Superior temporal gyrus (tissue), 1 donor: ENCODE measurements around the gene SLC37A2.
"Not testable (repeated sequence)": the region's sequence is repeated elsewhere in the genome, so short reads cannot be mapped to it uniquely, and the experiment has no call there.

ENCODE experiments used
- DNase-seq: peaks from one replicate; pipeline ENCODE4 v3.0.0-alpha.2; 2016; ENCODE audit errors: extremely low spot score

Gene SLC37A2

DNA sequence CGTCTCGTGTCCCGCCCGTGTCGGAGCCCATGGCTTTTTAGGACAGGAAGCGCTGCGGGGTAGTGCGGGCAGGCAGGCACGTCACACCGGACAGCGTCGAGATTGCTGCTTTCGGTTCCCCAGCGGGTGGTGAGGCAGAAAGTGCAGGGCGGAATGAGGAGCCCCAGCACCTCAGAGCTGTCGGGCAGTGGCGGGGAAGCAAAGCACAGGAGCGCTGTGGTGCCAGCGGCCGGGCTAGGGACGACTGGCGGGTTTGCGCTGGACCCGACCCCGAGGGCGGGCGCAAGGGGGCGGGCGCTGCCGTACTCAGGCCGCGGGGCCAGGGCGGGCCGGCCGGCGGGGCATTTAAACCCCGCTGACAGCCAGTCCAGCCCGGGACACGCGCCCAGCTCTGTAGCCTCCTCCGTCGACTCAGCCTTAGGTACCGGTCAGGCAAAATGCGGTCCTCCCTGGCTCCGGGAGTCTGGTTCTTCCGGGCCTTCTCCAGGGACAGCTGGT is at the start of gene SLC37A2:
Gene SLC37A2 (plus strand): TSS at position 375 of the 498 bp plus-strand sequence. CDS start 63 bp downstream, at position 438.
- DNase-seq: peak; percentile 26

DNA sequence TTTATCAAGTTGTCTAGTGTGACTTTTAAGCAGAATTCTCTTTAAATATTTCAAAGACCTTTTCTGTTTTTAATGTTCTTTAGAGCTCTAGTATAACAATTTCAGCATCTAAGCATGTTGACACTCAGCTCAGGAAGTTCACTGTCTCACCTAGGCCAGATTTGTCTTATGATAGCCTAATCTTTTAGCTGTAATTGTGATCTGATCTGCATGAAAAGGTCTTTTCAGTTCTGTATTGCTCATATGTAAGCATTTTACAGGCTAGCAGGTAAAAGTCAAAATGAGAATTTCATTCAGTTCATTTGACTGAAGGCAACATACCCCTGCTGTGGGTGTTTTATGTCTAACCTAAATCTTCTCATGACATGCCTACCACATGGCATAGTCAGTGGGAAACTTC is 46.7 kb upstream of the SLC37A2 start:
- no peak for DNase-seq

DNA sequence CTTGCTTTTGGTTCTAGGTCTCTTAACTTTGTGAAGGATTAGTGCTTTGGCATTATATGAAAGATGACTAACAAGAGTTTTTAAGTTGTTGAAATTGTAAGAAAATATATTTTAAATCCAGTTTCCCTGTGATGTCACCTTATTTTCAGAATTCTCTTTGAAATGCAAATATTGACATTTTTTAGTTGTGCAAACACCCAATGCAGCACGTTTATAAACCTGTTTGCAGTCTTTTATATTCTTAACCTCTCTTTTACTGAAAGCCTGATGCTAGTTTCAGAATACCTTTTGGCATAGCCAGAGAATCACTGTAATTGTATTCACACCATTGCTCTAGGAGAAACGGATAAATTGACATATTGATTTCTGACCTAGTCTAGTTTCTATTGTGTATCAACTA is 42.8 kb upstream of the SLC37A2 start:
- DNase-seq: no peak

DNA sequence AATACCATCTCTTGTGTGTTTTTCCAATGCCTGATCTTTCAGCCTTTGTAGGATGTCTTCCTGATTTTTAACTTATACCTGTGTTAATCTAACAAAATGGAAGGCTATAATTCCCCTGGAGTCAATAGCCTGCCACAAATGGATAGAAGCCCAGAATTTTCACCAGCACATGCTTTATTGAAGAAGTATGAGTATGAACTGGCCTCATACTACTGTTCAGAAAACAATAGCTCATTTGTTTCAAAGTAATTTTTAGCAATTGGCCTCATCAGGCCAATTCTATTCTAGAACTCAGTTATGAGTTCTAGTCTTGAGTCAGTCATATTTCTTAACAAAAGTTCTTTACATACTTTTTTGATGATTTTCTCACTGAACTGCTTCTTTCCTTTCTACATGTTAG is 40.6 kb upstream of the SLC37A2 start:
- no peak for DNase-seq

DNA sequence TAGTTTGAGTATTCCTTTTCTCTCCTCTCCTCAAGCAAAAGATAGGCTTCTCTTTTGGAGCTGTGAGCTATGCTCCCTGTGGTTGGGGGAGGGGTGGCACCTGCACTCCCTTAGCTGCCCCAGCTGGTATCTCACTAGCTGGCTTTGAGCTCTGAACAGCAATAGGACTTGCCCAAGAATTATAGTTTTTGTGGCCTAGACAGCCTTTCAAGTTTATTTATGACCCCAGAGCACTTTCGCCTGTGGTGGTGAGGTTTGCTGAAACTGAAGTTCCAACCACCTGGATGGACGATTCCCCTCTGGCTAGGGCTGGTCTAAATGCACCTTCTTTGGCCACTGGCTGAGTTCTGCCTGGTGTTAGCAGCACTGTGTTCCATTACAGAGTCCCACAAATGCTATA is 37.1 kb upstream of the SLC37A2 start:
- DNase-seq: no peak

DNA sequence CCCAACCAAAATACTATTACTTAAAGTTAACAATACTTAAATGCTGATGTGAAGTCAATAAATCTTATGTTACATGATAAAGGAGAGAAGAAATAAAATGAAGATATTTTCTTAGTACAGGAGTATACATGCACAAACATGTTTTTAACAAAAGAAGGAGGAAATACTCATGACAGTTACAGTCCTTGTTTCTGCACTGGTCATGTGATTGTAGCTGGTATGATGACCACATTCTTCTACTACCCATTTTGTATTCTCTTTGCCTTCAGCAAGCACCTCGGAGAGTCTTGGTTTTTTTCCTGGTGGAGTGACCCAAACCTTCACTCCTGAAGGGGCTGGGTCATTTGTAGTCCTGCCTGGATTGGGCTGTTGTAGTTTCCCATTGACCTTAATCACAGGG is 33.7 kb upstream of the SLC37A2 start:
- not testable (repeated sequence) for DNase-seq

DNA sequence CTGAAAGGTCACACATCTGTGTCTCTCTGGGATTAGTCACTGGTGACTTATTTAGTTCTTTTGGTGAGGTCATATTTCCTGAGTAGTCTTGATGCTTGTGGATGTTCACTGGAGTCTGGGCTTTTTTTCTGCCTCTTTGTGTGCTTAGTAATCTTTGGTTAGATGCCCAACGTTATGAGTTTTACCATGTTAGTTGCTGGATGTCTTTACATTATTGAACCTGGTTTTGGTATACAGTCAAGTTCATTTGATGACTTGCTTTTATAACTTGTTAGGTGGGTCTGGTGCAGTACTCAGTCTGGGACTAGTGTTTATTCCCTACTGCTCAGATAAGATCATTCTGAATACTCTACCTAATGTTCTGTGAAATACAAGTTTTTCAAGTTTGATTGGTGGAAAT is 26.2 kb upstream of the SLC37A2 start:
- no peak for DNase-seq

DNA sequence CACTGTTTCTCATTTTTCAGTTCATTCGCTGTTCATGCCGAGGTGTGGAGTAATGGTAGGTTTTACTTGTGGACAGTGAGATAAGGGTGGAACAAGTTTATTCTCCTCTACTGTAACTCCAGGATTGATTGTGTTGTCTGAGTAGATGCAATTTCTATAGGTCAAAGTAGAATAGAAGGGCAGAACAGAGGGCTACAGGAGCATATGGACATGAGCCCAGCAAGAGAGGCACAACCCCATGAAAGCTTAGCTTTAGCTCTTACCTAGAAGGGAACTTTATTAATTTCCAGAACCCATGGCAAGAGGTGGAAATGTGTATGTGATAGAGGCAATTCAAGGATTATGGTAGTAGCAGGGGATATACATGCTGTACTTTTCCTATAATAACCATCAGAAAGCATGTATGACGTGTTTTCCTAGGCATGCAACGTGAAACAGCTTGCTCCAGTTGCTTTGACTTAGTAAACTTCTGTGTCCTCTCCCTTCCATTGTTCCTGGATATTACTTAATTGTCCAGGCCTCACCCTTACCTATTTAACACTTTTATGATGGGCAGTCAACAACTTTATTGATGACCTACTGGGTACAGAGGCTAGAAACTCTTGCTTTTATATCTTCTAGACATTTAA is 13.8 kb upstream of the SLC37A2 start:
- DNase-seq: no peak

DNA sequence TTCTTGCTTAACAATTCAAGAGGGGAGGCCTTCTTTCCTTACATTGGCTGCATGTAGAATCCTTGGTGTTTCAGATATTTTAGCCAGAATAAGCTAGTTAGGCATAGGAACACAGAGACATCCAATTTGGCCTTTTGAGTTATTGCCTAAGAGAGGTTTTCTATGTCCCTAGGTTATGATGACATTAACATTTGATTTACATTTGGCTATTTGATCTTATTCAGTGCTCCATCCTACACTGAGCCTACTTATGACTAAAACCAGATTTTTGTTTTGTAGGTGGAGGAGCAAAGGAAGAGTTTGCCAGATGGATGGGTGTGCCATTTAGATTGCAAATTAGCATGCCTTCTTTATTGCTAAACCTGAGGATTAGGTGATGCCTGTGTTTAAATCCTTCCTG is 11.1 kb upstream of the SLC37A2 start:
- DNase-seq: no peak

DNA sequence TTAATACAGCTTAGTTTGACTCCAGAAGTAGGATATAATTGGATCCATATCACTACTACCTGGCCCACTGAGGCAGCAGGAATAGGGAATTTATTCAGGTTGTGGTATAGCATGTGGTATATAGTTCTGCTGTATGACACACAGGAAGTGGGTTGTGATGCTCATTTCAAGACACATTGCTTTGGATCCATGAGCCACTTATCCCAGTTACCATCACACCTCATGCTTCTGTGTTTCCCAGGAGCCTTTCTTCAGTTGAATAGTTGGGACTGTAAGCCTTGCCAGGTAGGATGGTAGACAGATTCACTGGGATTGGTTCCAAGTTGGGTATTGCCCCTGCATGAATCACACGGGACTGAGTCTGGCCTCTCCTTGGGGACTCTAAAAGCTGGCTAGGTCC is 9.9 kb upstream of the SLC37A2 start:
- DNase-seq: no peak

DNA sequence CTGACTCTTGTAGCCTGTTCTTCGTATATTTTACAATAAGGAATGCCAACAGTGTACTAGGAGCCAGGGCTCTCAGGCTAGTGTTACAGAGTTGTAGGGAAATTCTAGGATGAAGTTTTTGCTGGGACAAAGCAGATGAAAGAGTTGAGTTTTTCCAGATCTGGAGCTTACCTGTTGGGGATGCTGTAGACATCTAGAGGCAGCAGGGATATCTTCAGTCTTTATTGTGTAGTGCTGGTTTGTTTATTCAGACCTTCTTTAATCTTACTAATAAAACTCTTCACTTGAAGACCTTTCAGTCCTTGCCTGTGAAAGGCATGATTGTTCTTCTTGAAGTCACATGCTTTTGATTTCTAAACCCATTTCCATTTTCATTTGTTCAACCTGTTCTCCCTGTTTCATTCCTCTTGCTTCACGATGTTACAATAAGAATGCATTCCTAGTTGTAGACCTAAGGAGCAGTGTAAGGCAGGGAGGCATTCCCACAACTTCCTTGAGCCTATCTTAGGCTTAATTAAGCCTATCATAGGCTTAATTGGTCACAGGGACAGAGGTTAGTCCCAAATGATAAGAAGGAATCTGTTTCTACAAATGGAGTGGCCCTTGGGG is 7.9 kb upstream of the SLC37A2 start:
- no peak for DNase-seq

DNA sequence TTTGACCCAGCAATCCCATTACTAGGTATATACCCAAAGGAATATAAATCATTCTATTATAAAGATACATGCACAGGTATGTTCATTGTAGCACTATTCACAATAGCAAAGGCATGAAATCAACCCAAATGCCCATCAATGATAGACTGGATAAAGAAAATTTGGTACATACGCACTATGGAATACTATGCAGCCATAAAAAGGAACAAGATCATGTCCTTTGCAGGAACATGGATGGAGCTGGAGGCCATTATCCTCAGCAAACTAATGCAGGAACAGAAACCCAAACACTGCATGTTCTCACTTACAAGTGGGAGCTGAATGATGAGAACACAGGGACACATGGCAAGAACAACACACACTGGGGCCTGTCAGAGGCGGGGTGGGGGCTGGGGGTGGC is 7.0 kb upstream of the SLC37A2 start:
- not testable (repeated sequence) for DNase-seq

DNA sequence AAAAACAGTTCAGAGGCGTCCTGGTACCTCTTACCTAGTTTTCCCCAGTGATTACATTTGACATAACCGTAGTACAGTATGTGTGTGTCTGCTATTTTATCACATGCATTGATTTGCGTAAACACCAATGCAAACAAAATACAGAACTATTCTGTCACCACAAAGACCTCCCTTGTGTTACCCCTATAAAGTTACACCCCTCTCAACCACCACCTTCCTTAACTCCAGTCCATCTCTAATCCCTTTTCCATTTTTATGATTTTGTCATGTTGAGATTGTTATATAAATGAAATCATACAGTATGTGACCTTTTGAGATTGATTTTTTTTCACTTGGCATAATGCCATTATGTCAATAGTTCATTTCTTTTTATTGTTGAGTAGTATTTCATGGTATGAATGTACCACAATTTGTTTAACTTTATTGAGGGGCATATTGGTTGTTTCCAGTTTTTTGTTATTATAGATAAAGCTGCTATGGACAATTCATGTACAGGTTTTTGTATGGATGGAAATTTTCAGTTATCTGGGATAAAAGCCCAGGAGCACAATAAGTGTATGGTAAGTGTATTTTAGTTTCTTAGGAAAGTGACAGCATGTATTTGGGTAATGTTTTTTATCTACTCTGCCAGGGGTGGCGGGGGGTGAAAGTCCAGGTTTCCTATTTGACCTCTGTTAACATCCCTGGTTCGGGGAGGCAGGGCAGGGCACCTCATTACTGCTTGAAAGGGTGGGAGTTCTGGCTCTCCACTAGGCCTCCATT is 6.0 kb upstream of the SLC37A2 start:
- DNase-seq: no peak

DNA sequence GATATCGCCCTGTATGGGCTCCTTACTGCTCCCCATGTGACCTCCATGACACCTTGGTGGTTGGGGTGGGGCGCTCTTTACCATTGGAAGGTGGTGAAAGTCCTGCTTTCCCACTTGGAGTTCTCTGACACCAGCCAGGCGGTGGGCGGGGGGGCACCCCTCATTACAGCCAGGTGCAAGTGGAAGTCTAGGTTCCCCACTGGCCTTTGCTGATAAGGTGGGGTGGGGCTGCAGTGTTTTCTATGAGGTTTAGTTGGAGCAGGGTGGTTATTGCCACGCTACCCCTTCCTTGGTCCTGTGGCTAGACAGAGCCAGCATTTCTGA is 5.5 kb upstream of the SLC37A2 start:
- no peak for DNase-seq

DNA sequence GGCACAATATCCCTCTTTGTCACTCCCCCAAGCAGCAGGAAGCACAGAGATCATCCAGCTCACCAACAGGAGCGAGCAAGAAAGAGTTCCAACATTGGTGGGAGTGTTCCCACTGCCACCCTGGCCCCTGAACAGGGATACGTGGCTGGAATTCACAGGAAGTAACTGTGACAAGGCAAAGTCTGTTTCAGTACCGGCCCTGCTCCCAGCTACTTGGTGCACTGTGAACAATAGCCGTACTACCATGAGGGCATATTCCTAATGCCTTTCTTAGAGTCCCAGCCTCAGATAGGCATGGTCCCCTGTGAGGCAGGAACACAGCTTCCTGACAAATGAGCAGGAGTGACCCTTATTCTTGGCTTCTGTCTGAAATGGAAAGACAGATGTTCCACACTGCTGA is 1.8 kb upstream of the SLC37A2 start:
- DNase-seq: no peak

DNA sequence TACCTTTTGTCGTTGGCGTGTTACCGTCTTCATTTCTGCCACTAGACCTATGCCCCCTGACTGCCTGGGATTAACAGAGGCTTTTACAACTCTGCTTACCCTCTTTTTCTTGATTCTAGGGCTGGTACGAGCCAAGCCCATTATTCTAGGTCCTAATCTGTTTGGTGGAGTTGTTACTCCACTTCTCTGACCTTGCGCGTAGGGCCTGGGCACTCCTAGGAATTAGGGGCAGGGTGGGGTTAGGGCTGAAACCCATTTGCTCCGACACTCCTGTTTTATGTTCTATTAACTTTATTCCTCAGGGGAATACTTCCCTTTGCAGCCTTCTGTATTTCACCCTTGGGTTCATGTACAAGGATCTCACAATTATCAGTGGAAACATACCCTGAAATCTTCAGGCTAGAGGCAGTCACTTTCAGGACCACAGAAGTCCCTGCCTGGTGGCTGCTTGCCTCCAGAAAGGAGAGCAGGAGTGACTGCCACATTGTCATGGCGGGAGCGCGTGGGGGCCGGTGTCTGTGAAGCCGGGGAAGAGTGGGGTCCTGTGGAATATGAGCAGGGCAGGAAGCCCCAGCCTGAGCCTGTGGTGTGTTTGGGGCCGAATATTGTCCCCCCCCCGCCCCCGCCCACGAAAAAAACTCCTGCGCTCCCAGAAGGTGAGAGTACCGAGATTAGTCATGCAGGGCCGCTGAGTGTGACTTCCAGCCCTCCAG is 731 bp upstream of the SLC37A2 start:
- no peak for DNase-seq

DNA sequence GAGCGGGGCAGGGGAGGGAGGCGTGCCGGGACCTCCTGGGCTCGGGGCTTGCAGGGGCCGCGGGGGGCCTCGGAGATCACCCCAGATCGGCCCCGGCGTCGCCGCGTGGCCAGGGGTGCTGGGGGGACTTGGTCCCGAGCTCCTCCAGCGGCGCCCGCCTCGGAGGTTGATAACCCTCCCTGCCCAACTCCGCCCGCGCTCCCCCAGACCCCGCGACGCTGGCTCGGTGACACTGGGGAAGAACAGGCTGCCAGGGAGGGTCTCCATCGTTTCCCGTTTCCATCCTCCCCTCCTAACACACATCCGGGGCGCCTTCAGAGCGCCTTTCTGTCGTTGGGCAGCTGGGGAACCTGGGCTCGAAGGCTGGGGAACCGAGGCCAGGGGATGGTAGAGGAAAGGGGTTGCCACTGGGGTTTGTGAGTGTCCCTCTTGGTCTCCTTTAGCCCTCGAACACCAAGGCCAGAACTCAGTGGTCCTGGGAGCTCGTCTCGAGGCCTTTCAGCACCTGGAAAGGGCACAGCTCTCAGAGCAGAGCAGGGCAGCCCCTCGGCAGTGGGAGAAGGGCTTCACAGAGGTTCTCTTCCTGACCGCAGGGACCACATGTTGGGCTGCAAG is 431 bp downstream of the SLC37A2 start:
- DNase-seq: no peak

DNA sequence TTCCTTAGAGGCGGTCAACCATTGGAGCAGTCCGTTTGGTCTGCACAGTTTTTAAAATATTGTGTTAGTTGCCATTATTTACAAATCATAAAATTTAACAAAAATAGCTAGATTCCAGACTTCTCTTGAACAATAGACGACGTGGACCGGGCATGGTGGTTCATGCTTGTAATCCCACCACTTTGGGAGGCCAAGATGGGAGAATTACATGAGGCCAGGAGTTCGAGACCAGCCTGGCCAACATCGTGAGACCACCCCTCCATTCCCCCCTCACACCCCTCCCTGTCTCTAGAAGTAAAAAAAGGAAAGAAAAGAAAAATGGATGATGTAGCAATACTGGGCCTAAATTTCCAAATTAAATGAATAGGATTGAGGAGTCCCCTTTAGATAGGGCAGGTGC is 965 bp downstream of the SLC37A2 start:
- DNase-seq: no peak

DNA sequence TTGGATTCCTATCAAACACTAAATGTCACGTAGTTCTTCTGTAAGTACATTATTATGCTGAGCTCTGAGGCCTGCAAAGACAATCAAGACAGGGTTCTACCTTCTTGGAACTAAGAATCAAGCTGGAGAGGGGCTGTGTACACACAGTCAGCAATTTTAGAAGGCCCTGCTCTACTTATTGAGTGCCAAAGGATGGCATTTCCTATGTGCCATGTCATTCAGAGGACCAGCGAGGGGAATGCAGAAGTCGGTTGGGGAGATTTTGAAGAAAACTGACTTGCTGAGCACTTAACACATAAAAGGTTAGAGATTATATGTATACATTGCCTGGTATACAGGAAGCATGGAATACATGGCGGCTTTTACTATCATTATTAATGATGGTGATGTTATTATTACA is 5.3 kb downstream of the SLC37A2 start:
- DNase-seq: no peak

DNA sequence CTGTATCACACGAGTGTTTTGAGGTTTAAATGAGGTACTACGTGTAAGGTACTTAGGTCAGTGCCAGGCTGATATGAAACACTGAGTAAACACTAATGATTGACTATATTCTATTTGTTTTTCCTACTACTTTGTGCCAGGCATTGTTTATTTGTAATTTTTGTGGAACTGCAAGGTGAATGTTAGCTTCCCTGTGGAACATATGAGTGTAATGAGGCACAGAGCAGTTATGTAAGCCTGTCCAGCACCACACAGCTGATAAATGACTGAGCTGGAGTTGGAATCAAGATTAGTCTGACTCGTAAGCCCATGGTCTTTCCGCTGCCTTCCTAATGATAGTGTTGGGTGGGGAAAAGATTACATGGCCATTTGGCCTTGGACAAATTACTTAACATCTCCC is 5.9 kb downstream of the SLC37A2 start:
- no peak for DNase-seq

DNA sequence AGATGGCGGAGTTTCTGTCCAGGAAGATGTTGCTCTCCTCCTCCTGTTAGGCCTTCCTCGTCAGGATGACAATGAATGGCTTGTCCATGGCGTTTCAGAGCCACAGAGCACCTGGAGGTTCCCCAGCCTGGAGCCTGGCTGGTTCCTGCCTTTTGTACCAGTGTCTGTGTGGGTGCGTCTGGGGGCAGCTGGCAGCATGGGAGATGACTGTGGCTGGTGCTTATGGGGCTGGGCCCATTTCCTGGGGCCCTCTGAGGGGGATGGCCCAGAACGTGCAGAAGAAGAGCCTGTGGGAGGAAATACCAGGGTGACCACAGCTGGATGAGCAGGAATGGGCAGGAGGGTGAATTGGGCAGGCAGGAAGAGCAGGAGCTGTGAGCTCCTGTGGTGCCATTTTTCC is 6.7 kb downstream of the SLC37A2 start:
- DNase-seq: no peak

DNA sequence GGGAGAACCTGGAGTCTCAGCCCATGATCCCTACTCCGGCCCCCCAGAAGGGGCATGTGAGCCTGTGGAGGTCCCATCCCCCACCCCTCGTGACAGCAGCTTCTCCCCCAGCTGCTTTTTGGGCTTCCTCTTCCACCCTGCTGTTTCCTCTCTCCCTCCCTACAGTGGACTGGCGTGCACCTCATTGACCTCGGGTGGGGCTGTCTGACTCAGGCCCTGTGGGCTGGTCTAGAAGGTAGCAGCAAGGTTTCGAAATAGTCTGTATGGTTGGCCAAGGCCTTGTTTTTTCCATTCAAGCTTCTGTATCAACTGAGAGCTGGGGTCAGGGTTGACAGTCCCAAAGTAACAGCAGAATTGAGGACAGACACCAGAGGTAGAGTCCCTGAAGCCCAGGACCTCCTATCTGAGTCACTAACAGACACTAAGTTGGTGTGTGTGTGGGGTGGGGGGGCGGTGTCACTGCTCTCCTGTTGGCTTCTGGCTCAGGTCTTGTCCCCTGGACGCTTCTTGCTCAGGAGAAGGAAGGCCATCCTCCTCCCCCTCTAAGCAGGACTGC is 7.7 kb downstream of the SLC37A2 start:
- no peak for DNase-seq
